Mucosa of stomach (tissue), 1 donor: Measurements from ENCODE around the gene NRARP.

Source experiments
- H3K27me3 ChIP-seq: one replicate; pipeline ENCODE4 v1.7.0; 2013; ENCODE audit warnings: mild to moderate bottlenecking, low read length; ENCODE audit not compliant: control insufficient read depth, insufficient read depth
- H3K36me3 ChIP-seq: one replicate; pipeline ENCODE4 v1.7.0; 2013; ENCODE audit warnings: low read length; ENCODE audit not compliant: control insufficient read depth, insufficient read depth
- H3K4me1 ChIP-seq: one replicate; pipeline ENCODE4 v1.7.0; 2013; ENCODE audit warnings: mild to moderate bottlenecking, low read length; ENCODE audit not compliant: control insufficient read depth, insufficient read depth
- H3K4me3 ChIP-seq: one replicate; pipeline ENCODE4 v1.7.0; 2013; ENCODE audit warnings: low read length
- H3K9ac ChIP-seq: one replicate; pipeline ENCODE4 v1.7.0; 2013; ENCODE audit warnings: mild to moderate bottlenecking, low read length, moderate library complexity
- H3K9me3 ChIP-seq: one replicate; pipeline ENCODE4 v1.7.0; 2013; ENCODE audit warnings: mild to moderate bottlenecking, low read length, moderate library complexity; ENCODE audit not compliant: control insufficient read depth
- donor health status: Pancreatic carcinoma.

The NRARP gene

GRCh38 chr9:137280474-137281344, 21.4 kb downstream of the NRARP start:
- H3K4me1 ChIP-seq, result peaks cover 26% of the 10 kb centered on the region
- no peaks in the 10 kb centered on the region for H3K36me3 ChIP-seq
- H3K9ac ChIP-seq, result no peak overlapping the region
- no peak overlapping the region for H3K4me3 ChIP-seq
- H3K27me3 ChIP-seq, result no peaks in the 10 kb centered on the region
- no peaks in the 10 kb centered on the region for H3K9me3 ChIP-seq

- H3K36me3 ChIP-seq, result no peaks in the 10 kb centered on the region
- no peak overlapping the region for H3K4me3 ChIP-seq
- peaks cover 34% of the 10 kb centered on the region for H3K4me1 ChIP-seq
- no peak overlapping the region for H3K9ac ChIP-seq
- no peaks in the 10 kb centered on the region for H3K27me3 ChIP-seq
- no peaks in the 10 kb centered on the region for H3K9me3 ChIP-seq
These were observed 22.2 kb downstream of the NRARP start for GRCh38 chr9:137279741-137280473.

GRCh38 chr9:137278721-137279711, 23.1 kb downstream of the NRARP start:
- Histone ChIP-seq H3K9ac (peak overlapping the region; percentile 93), H3K27me3 (no peaks in the 10 kb centered on the region), H3K36me3 (no peaks in the 10 kb centered on the region), H3K4me3 (no peak overlapping the region), H3K4me1 (peaks cover 40% of the 10 kb centered on the region), H3K9me3 (no peaks in the 10 kb centered on the region)

GRCh38 chr9:137278061-137278701, 23.9 kb downstream of the NRARP start:
- Histone ChIP-seq H3K9ac (peak overlapping the region; percentile 93), H3K4me1 (peaks cover 44% of the 10 kb centered on the region), H3K27me3 (no peaks in the 10 kb centered on the region), H3K4me3 (peak overlapping the region; percentile 67), H3K9me3 (no peaks in the 10 kb centered on the region), H3K36me3 (no peaks in the 10 kb centered on the region)

- no peaks in the 10 kb centered on the region for H3K27me3 ChIP-seq
- H3K9ac ChIP-seq, result peak within 1 kb of the TSS; percentile 93
- H3K9me3 ChIP-seq, result no peaks in the 10 kb centered on the region
- H3K4me1 ChIP-seq, result peaks cover 44% of the 10 kb centered on the region
- peak within 1 kb of the TSS; percentile 67 for H3K4me3 ChIP-seq
- no peaks in the 10 kb centered on the region for H3K36me3 ChIP-seq
These were observed 24.6 kb downstream of the NRARP start, which contains the start of gene TOR4A for GRCh38 chr9:137277329-137278041. TOR4A (plus strand) TSS chr9:137277726; CDS start chr9:137278690, 964 bp downstream.

GRCh38 chr9:137276473-137277328, 25.4 kb downstream of the NRARP start:
- Histone ChIP-seq H3K4me1 (peaks cover 44% of the 10 kb centered on the region), H3K27me3 (no peaks in the 10 kb centered on the region), H3K36me3 (peaks cover 6% of the 10 kb centered on the region), H3K4me3 (peak overlapping the region; percentile 17), H3K9ac (peak overlapping the region; percentile 93), H3K9me3 (no peaks in the 10 kb centered on the region)

GRCh38 chr9:137275588-137276472, 26.2 kb downstream of the NRARP start:
- H3K9me3 ChIP-seq, result no peaks in the 10 kb centered on the region
- no peak overlapping the region for H3K4me3 ChIP-seq
- no peaks in the 10 kb centered on the region for H3K27me3 ChIP-seq
- H3K36me3 ChIP-seq, result peaks cover 6% of the 10 kb centered on the region
- H3K9ac ChIP-seq, result peak overlapping the region; percentile 93
- peaks cover 44% of the 10 kb centered on the region for H3K4me1 ChIP-seq

- no peaks in the 10 kb centered on the region for H3K27me3 ChIP-seq
These were observed 26.9 kb downstream of the NRARP start for GRCh38 chr9:137275203-137275587.

GRCh38 chr9:137273611-137274320, 28.3 kb downstream of the NRARP start:
- Histone ChIP-seq H3K9ac (peak overlapping the region; percentile 50), H3K4me1 (peaks cover 49% of the 10 kb centered on the region), H3K27me3 (no peaks in the 10 kb centered on the region), H3K36me3 (peaks cover 6% of the 10 kb centered on the region), H3K9me3 (no peaks in the 10 kb centered on the region), H3K4me3 (no peak overlapping the region)

More at GRCh38 chr9:137275203-137275587, 26.9 kb downstream of the NRARP start:
- no peak overlapping the region for H3K9ac ChIP-seq
- H3K9me3 ChIP-seq, result no peaks in the 10 kb centered on the region
- H3K4me3 ChIP-seq, result no peak overlapping the region
- H3K4me1 ChIP-seq, result peaks cover 39% of the 10 kb centered on the region
- H3K36me3 ChIP-seq, result peaks cover 6% of the 10 kb centered on the region
